ENCODE data around the gene OAF.

Gene OAF

DNA sequence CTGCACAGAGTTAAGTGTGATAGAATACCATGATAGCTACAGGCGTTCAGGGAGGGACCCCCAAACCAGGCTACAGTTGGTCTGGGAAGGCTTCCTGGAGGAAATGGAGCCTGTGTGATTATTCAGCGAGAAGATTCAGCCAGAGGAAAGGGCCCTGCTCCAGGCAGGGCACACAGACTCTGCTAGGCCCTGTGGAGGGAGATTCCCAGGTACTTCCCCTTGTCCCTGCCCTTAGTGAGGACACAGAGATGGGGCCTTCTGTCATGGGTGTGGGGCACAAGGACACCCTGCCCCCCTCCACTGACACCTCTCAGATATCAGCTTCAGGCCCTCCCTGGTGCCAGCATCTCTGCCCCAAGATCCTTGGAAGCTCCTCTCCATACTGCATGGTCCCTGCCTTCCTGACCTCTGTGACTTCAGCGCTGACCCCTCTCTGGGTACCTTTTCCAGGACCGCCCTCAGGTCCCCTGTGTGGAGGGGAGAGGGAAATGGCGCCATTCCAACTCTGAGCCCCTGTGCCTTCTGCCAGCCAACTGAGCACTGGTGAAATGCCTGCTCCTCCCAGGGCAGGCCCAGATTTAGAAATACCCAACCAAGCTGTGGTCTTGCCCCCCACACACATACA, 16.5 kb downstream of the OAF start:
- no peak for DNase-seq
- no peaks in the 10 kb centered on the region for H3K9me3 ChIP-seq (ENCODE audit: insufficient read depth, low read length, severe bottlenecking)
- no peak overlapping the region for H3K4me2 ChIP-seq (ENCODE audit: insufficient read depth, low read length)
- no peaks in the 10 kb centered on the region for H3K4me1 ChIP-seq (ENCODE audit: insufficient read depth, low read length)
- peaks cover 12% of the 10 kb centered on the region for H4K20me1 ChIP-seq (ENCODE audit: insufficient read depth, low read length)
- H3K9ac ChIP-seq (ENCODE audit: low read depth, low read length), result no peak overlapping the region
- no peaks in the 10 kb centered on the region for H3K79me2 ChIP-seq (ENCODE audit: insufficient read depth, low read length)
- no peak overlapping the region for H2AFZ ChIP-seq (ENCODE audit: low read depth, low read length)
- no peak overlapping the region for H3K4me3 ChIP-seq (ENCODE audit: low read depth in 1 of 2, low read length in 2 of 2)
- no peaks in the 10 kb centered on the region for H3K36me3 ChIP-seq (ENCODE audit: insufficient read depth, low read length)
- H3K27ac ChIP-seq (ENCODE audit: low read length), result no peak overlapping the region
- no peak for ATAC-seq (ENCODE audit: insufficient read depth, low read depth)
- TF ChIP-seq, protein P1, sequence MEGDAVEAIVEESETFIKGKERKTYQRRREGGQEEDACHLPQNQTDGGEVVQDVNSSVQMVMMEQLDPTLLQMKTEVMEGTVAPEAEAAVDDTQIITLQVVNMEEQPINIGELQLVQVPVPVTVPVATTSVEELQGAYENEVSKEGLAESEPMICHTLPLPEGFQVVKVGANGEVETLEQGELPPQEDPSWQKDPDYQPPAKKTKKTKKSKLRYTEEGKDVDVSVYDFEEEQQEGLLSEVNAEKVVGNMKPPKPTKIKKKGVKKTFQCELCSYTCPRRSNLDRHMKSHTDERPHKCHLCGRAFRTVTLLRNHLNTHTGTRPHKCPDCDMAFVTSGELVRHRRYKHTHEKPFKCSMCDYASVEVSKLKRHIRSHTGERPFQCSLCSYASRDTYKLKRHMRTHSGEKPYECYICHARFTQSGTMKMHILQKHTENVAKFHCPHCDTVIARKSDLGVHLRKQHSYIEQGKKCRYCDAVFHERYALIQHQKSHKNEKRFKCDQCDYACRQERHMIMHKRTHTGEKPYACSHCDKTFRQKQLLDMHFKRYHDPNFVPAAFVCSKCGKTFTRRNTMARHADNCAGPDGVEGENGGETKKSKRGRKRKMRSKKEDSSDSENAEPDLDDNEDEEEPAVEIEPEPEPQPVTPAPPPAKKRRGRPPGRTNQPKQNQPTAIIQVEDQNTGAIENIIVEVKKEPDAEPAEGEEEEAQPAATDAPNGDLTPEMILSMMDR (IDR thresholded peaks at IDR 0.05; ENCODE audit: borderline replicate concordance, extremely low read depth, low read length, poor library complexity, severe bottlenecking), result no peak
- no peak for TF ChIP-seq EZH2 (IDR thresholded peaks at IDR 0.05; ENCODE audit: borderline replicate concordance, low read depth, low read length, severe bottlenecking)
- no peaks in the 10 kb centered on the region for H3K27me3 ChIP-seq (ENCODE audit: insufficient read depth, low read length, poor library complexity)

DNA sequence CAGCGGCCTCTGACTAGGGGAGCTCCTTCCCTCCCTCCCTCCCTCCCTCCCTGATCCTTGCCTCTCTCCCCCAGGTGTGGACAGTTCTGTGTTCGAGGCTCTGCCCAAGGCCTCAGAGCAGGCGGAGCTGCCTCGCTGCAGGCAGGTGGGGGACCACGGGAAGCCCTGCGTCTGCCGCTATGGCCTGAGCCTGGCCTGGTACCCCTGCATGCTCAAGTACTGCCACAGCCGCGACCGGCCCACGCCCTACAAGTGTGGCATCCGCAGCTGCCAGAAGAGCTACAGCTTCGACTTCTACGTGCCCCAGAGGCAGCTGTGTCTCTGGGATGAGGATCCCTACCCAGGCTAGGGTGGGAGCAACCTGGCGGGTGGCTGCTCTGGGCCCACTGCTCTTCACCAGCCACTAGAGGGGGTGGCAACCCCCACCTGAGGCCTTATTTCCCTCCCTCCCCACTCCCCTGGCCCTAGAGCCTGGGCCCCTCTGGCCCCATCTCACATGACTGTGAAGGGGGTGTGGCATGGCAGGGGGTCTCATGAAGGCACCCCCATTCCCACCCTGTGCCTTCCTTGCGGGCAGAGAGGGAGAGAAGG, 18.1 kb downstream of the OAF start:
- Histone ChIP-seq H3K4me3 (ENCODE audit: low read depth in 1 of 2, low read length in 2 of 2) (no peak overlapping the region), H2AFZ (ENCODE audit: low read depth, low read length) (no peak overlapping the region), H3K9me3 (ENCODE audit: insufficient read depth, low read length, severe bottlenecking) (no peaks in the 10 kb centered on the region), H3K27me3 (ENCODE audit: insufficient read depth, low read length, poor library complexity) (peaks cover 5% of the 10 kb centered on the region), H3K9ac (ENCODE audit: low read depth, low read length) (no peak overlapping the region), H3K4me1 (ENCODE audit: insufficient read depth, low read length) (no peaks in the 10 kb centered on the region), H3K27ac (ENCODE audit: low read length) (no peak overlapping the region), H3K79me2 (ENCODE audit: insufficient read depth, low read length) (no peaks in the 10 kb centered on the region), H4K20me1 (ENCODE audit: insufficient read depth, low read length) (peaks cover 9% of the 10 kb centered on the region; the same call in 1 of the 2 replicates), H3K4me2 (ENCODE audit: insufficient read depth, low read length) (no peak overlapping the region), H3K36me3 (ENCODE audit: insufficient read depth, low read length) (no peaks in the 10 kb centered on the region)
- ATAC-seq (ENCODE audit: insufficient read depth, low read depth), result no peak
- TF ChIP-seq, protein P1 (IDR thresholded peaks at IDR 0.05; ENCODE audit: borderline replicate concordance, extremely low read depth, low read length, poor library complexity, severe bottlenecking), result peak; percentile 36
- TF ChIP-seq EZH2 (IDR thresholded peaks at IDR 0.05; ENCODE audit: borderline replicate concordance, low read depth, low read length, severe bottlenecking), result no peak
- DNase-seq, result no peak

DNA sequence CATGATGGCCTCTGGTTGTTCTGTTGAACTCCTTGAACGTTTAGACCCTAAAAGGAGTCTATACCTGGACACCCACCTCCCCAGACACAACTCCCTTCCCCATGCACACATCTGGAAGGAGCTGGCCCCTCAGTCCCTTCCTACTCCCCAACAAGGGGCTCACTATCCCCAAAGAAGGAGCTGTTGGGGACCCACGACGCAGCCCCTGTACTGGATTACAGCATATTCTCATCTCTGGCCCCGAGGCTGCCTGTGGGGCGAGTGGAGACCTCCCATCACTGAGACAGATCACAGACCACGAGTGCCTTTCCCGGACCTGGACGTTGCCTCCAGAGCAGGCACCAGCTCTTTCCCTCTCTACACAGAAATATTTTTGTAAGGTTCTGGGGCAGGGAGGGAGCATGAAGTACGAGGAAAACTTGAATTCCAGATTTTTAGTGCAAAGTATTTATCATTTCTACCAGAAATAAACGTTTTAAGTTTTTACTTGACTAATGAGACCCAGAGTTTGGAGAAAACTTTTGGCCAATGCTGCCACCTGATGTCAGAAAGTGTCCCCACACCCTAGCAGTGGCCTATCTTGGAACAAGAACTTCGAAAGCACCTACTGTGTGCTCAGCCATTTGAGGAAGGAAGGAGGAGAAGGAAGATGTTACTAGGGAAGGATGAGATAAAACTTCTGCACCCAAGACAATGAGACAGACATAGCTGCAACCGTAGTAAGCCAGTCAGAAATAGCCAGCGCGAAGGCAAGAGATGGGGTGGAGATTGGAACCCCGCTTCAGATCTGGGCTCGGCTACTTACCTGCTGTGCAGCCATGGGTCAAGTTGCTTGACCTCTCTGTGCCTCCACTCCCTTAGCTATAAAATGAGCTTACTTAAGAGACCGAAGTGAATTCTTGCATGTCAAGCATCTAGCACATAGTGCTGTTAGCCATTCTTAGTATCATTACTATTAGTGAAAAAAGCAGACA, 18.9 kb downstream of the OAF start:
- Histone ChIP-seq H3K79me2 (ENCODE audit: insufficient read depth, low read length) (no peaks in the 10 kb centered on the region), H3K27ac (ENCODE audit: low read length) (no peak overlapping the region), H3K4me3 (ENCODE audit: low read depth in 1 of 2, low read length in 2 of 2) (no peak overlapping the region), H3K4me1 (ENCODE audit: insufficient read depth, low read length) (no peaks in the 10 kb centered on the region), H3K9ac (ENCODE audit: low read depth, low read length) (no peak overlapping the region), H3K9me3 (ENCODE audit: insufficient read depth, low read length, severe bottlenecking) (no peaks in the 10 kb centered on the region), H2AFZ (ENCODE audit: low read depth, low read length) (no peak overlapping the region), H3K27me3 (ENCODE audit: insufficient read depth, low read length, poor library complexity) (peaks cover 13% of the 10 kb centered on the region), H3K36me3 (ENCODE audit: insufficient read depth, low read length) (no peaks in the 10 kb centered on the region), H4K20me1 (ENCODE audit: insufficient read depth, low read length) (peaks cover 11% of the 10 kb centered on the region), H3K4me2 (ENCODE audit: insufficient read depth, low read length) (no peak overlapping the region)
- TF ChIP-seq EZH2 (IDR thresholded peaks at IDR 0.05; ENCODE audit: borderline replicate concordance, low read depth, low read length, severe bottlenecking), result no peak
- TF ChIP-seq, protein P1 (IDR thresholded peaks at IDR 0.05; ENCODE audit: borderline replicate concordance, extremely low read depth, low read length, poor library complexity, severe bottlenecking), result peak; percentile 76
- ATAC-seq (ENCODE audit: insufficient read depth, low read depth) (no peak), DNase-seq (peak; percentile 17)

All from DND-41 (cell line).